ENCODE measurements around the gene SLC43A2. TPM values are rescaled to one million over a fixed set of nuclear protein-coding genes. Genes with fewer than 3 reads are reported as not detected.
A peak's percentile ranks its signal among the peaks of the same experiment; 100 is the strongest.

Gene SLC43A2
- total RNA-seq, 1 donor from 2014 or later = 2.3 TPM

GRCh38 chr17:1646199-1646875 is 17.7 kb upstream of the SLC43A2 start:
- no peak for DNase-seq (ENCODE audit: low read depth)
- TF ChIP-seq CTCF (conservative IDR thresholded peaks at IDR 0.05; ENCODE audit: low read depth, low read length) = no peak
- H3K4me3 ChIP-seq (ENCODE audit: low read depth, low read length) = no peak overlapping the region

DNA sequence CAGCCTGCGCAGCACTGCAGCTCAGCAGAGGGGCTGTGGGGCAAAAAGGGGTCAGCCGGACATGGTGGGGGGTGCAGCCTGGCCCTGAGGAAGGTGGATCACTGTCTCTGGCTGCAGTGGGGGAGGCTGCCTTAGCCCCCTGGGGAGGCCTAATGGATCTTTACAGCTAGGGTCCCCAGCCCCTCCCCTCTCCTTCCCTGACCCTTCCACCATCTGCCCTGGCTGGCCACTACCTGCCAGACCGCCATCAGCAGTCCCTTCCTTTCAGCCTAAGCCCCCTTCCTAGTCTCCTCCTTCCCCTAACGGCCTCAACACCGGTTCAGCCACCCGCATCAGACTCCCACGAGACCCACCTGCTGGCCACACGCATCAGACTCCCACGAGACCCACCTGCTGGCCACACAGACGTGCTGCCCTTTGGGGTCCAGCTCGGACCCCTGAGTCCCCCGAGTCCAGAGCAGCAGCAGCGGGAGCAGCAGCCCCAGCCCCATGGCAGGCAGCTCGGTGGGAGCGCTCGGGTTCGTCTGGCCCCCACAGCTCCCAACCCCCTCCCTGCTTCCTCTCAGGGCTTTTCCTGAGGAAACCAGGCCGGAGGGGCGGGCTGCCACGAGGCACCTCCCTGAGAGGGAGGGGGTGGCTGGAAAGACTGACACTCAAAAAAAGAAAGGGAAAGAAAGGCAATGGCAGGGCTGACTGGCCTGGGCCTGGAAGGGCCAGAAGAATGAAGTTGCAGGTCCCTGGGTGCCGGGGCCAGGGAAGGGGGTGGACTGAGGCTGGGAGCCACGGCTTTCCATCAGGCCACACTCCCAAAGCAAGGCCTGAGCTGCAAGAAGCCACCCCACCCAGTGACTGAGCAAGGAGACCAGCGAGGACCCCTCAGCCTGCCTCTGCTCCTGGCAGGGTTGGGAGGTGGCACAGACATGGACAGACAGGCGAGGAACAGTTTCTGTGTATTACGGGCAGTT is 16.9 kb upstream of the SLC43A2 start, which contains the start of gene SCARF1:
SCARF1 (minus strand) TSS at position 526 of the 965 bp plus-strand sequence; CDS start at position 491, 35 bp downstream.
- H3K4me3 ChIP-seq (ENCODE audit: low read depth, low read length) = no peak within 1 kb of the TSS
- no peak for DNase-seq (ENCODE audit: low read depth)
- TF ChIP-seq CTCF (conservative IDR thresholded peaks at IDR 0.05; ENCODE audit: low read depth, low read length) = no peak

DNA sequence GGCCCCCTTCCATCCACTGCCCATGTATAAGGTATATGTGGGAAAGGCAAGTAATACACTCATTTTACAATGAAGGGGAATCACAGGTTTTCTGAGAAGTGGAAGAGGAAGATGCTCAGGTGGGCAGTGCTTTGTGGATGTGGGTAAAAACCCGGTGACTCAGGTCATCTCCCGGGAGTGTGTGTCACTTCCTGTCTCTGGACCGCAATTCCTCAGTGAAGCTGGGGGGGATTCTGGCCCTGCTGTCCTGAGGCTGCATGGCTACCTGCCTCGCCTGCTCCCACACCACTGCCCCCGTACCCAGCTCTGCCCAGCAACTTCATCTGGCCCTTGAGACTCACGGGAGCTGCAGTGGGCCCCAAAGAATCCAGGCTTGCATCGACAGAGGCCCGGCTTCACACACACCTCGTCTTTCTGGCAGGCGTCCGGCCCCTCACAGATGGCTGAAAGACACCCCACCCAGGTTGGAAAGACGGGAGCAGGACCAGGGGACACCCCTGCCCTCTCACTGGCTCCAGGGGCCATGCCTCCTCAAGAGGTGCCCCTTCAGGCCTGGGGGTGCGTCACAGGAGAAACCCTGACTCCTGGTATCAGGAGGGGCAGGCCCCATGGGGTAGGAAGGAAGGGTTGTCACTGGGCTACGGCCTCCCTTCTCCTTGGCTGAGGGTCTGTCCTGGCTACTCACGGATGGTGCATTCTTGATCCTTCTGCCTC is 16.0 kb upstream of the SLC43A2 start:
- TF ChIP-seq CTCF (conservative IDR thresholded peaks at IDR 0.05; ENCODE audit: low read depth, low read length) = no peak
- H3K4me3 ChIP-seq (ENCODE audit: low read depth, low read length) = no peak overlapping the region
- no peak for DNase-seq (ENCODE audit: low read depth)

DNA sequence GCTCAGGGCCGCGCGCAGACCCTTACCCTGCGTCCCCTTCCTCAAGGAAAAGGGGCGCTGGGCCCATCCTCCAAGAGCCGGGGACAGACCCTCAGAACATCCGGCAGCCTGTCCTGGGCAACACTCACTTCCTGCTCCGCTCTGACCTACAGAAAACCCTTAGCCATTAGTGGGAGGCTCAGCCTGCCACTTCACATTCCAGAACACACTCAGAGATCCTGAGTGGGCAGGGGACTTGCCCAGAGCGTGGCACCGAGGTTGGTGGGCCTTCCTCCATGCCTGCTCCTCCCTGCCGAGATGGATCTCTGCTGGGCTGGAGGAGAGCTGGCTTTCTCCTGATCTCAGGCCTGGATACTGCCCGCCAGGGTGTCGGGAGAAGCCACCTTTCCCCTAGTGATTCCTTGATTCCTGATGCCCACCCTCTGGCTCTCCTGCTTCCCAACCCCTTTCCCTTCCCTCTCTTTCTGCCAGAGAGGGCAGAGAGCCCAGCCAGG is 15.4 kb upstream of the SLC43A2 start:
- DNase-seq (ENCODE audit: low read depth) = no peak
- TF ChIP-seq CTCF (conservative IDR thresholded peaks at IDR 0.05; ENCODE audit: low read depth, low read length) = no peak
- H3K4me3 ChIP-seq (ENCODE audit: low read depth, low read length) = peak overlapping the region; percentile 52

DNA sequence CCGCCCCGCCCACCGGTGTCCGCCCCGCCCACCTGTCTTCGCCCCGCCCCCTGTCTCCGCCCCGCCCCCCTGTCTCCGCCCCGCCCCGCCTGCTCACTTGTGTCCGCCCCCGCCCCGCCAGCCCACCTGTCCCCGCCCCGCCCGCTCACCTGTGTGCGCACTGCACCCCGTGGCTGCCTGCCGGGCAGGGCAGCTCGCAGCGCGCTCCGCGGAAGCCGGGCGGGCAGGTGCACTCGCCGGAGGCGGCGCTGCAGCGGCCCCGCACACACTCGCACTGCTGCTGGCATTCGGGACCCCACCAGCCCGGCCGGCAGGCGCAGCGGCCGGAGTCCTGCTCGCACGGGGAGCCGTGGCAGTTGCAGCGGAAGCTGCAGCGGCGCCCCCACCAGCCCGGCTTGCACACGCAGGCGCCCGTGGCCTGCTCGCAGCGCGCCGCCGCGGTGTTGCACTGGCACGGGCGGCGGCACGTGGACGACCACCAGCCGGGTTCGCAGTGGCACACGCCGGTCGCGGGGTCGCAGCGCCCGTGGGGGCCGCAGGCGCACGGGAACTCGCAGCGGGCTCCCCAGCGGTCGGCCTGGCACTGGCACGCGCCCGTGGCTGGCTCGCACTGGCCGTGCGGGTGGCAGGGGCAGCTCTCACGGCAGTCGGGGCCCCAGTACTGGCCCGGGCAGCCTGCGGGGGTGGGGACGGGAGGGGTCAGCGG is 14.8 kb upstream of the SLC43A2 start:
- peak overlapping the region; percentile 52 for H3K4me3 ChIP-seq (ENCODE audit: low read depth, low read length)
- TF ChIP-seq CTCF (conservative IDR thresholded peaks at IDR 0.05; ENCODE audit: low read depth, low read length) = no peak
- DNase-seq (ENCODE audit: low read depth) = no peak

- no peak overlapping the region for H3K4me3 ChIP-seq (ENCODE audit: low read depth, low read length)
- no peak for TF ChIP-seq CTCF (conservative IDR thresholded peaks at IDR 0.05; ENCODE audit: low read depth, low read length)
- DNase-seq (ENCODE audit: low read depth) = no peak
Observed at GRCh38 chr17:1641065-1641403, 12.4 kb upstream of the SLC43A2 start.

Data from epithelial cell of proximal tubule (primary cell).